HEK293 (cell line): ENCODE data around the gene TAF10.

Experiments
- CTCF ChIP-seq: fragments of 450-650 bp; formaldehyde crosslinking; IDR thresholded peaks from 2 replicates; pipeline ENCODE4 v1.5.1; 2016; ENCODE audit warnings: missing biosample characterization, missing genetic modification characterization
- GLIS2 ChIP-seq: fragments of 450-650 bp; formaldehyde crosslinking; IDR thresholded peaks from 2 replicates; pipeline ENCODE4 v1.5.1; 2016; ENCODE audit warnings: missing biosample characterization, missing genetic modification characterization
- KLF10 ChIP-seq: fragments of 450-650 bp; IDR thresholded peaks from 2 replicates; pipeline ENCODE4 v1.5.1; 2018; ENCODE audit warnings: missing biosample characterization, mild to moderate bottlenecking, missing genetic modification characterization
- KLF17 ChIP-seq: fragments of 450-650 bp; formaldehyde crosslinking; IDR thresholded peaks from 2 replicates; pipeline ENCODE4 v1.5.1; 2016; ENCODE audit warnings: missing biosample characterization, missing genetic modification characterization
- KLF8 ChIP-seq: fragments of 450-650 bp; formaldehyde crosslinking; IDR thresholded peaks from 2 replicates; pipeline ENCODE4 v1.5.1; 2016; ENCODE audit warnings: missing biosample characterization, missing genetic modification characterization
- KLF9 ChIP-seq: fragments of 450-650 bp; formaldehyde crosslinking; IDR thresholded peaks from 2 replicates; pipeline ENCODE4 v1.5.1; 2016; ENCODE audit warnings: missing biosample characterization, missing genetic modification characterization, low read depth
- PATZ1 ChIP-seq: fragments of 450-650 bp; formaldehyde crosslinking; IDR thresholded peaks from 2 replicates; pipeline ENCODE4 v1.5.1; 2016; ENCODE audit warnings: missing biosample characterization, missing genetic modification characterization
- SP3 ChIP-seq: fragments of 450-650 bp; formaldehyde crosslinking; IDR thresholded peaks from 2 replicates; pipeline ENCODE4 v1.5.1; 2016; ENCODE audit warnings: missing biosample characterization, missing genetic modification characterization
- TRIM28 ChIP-seq: IDR thresholded peaks from 2 replicates; pipeline ENCODE4 v1.6.1; 2011; ENCODE audit warnings: low read length, control low read depth, borderline replicate concordance
- ZBTB11 ChIP-seq: fragments of 450-650 bp; formaldehyde crosslinking; conservative IDR thresholded peaks from 2 replicates; pipeline ENCODE4 v1.5.1; 2016; ENCODE audit warnings: low read depth, missing biosample characterization, missing genetic modification characterization
- ZBTB17 ChIP-seq: fragments of 450-650 bp; formaldehyde crosslinking; IDR thresholded peaks from 2 replicates; pipeline ENCODE4 v1.5.1; 2016; ENCODE audit warnings: missing biosample characterization, missing genetic modification characterization
- ZBTB20 ChIP-seq: fragments of 450-650 bp; formaldehyde crosslinking; IDR thresholded peaks from 2 replicates; pipeline ENCODE4 v1.5.1; 2016; ENCODE audit warnings: missing biosample characterization, missing genetic modification characterization
- ZBTB8A ChIP-seq: fragments of 450-650 bp; formaldehyde crosslinking; IDR thresholded peaks from 2 replicates; pipeline ENCODE4 v1.5.1; 2016; ENCODE audit warnings: missing biosample characterization, missing genetic modification characterization
- ZEB2 ChIP-seq: fragments of 450-650 bp; formaldehyde crosslinking; IDR thresholded peaks from 2 replicates; pipeline ENCODE4 v1.5.1; 2016; ENCODE audit warnings: missing biosample characterization, missing genetic modification characterization
- ZFP37 ChIP-seq: fragments of 450-650 bp; formaldehyde crosslinking; IDR thresholded peaks from 2 replicates; pipeline ENCODE4 v1.5.1; 2016; ENCODE audit warnings: missing biosample characterization, missing genetic modification characterization
- ZNF274 ChIP-seq, 2 experiments: fragments of 200-500 bp in 1 of 2; fragments of 450-650 bp in 1 of 2; sonication (Bioruptor generic) in 1 of 2; formaldehyde crosslinking in 1 of 2; IDR thresholded peaks; 2 replicates each; pipeline versions ENCODE4 v1.5.1 to v1.6.1; 2014 to 2016; ENCODE audit warnings: borderline replicate concordance in 1 of 2, inconsistent platforms in 1 of 2, low read length in 1 of 2, missing biosample characterization in 1 of 2, missing genetic modification characterization in 1 of 2
- ZNF341 ChIP-seq: fragments of 450-650 bp; formaldehyde crosslinking; IDR thresholded peaks from 2 replicates; pipeline ENCODE4; 2016; ENCODE audit warnings: low read depth, missing biosample characterization, missing genetic modification characterization
- ZNF362 ChIP-seq: fragments of 450-650 bp; formaldehyde crosslinking; IDR thresholded peaks from 2 replicates; pipeline ENCODE4 v1.5.1; 2016; ENCODE audit warnings: missing biosample characterization, missing genetic modification characterization
- ZNF398 ChIP-seq: fragments of 450-650 bp; formaldehyde crosslinking; IDR thresholded peaks from 2 replicates; pipeline ENCODE4 v1.5.1; 2017; ENCODE audit warnings: missing biosample characterization, missing genetic modification characterization
- ZNF555 ChIP-seq: fragments of 450-650 bp; formaldehyde crosslinking; conservative IDR thresholded peaks from 2 replicates; pipeline ENCODE4 v1.5.1; 2017; ENCODE audit warnings: missing biosample characterization, mild to moderate bottlenecking, missing genetic modification characterization, inconsistent platforms
- ZNF629 ChIP-seq: fragments of 450-650 bp; formaldehyde crosslinking; IDR thresholded peaks from 2 replicates; pipeline ENCODE4 v1.5.1; 2017; ENCODE audit warnings: missing biosample characterization, missing genetic modification characterization
- ZNF639 ChIP-seq: fragments of 450-650 bp; formaldehyde crosslinking; IDR thresholded peaks from 2 replicates; pipeline ENCODE4 v1.5.1; 2016; ENCODE audit warnings: missing biosample characterization, missing genetic modification characterization
- ZNF76 ChIP-seq: fragments of 450-650 bp; formaldehyde crosslinking; IDR thresholded peaks from 2 replicates; pipeline ENCODE4; 2016; ENCODE audit warnings: low read depth, missing biosample characterization, missing genetic modification characterization, borderline replicate concordance
- ZNF843 ChIP-seq: fragments of 450-650 bp; formaldehyde crosslinking; IDR thresholded peaks from 2 replicates; pipeline ENCODE4 v1.5.1; 2016; ENCODE audit warnings: missing biosample characterization, missing genetic modification characterization
- ZSCAN30 ChIP-seq: fragments of 450-650 bp; IDR thresholded peaks from 2 replicates; pipeline ENCODE4 v1.5.1; 2018; ENCODE audit warnings: missing biosample characterization, mild to moderate bottlenecking, missing genetic modification characterization, moderate library complexity

TAF10 gene

DNA sequence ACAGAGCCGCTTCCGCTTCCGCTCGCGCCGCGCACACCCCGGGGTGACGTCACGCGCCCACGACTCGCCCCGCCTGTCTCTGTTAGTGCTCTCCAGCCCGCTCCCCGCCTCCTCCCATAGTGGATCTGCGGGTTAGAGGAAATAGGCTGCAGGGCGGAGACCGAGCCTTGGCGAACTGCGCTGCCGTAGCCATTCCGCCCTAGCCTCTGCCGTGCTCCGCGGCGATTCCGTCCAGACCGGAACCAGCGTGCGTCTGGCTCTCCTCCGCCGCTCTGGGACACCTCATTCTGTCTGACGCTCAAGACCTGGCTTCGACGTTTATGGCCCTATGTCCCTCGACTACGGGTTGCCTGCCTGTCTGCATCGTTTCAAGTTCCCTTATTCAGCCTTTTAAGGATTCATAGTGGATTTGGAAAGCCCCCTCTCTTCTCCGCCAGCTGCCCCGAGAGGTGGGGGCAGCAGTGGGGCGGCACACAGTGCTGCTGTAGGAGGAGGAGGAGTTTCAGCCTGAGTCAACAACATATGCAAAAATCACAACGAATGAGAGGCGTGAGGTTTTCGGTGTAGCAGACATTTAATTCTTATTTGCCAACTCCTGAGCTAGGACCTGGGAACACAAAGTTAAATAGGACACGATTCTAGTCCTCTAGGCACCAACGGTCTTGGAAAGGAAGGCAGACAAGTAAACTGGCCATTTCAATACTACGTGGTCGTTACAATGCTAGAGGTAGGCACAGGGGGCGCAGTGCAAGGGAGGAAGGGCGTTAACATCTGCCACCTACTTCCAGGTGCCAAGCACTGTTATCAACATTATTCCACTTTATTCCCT lies at the start of gene TAF10 (continued):
- TF ChIP-seq ZBTB20 (tag by site-specific recombination) = peak; percentile 76; the same call in 1 of the 2 replicates
- peak; percentile 93 for TF ChIP-seq ZNF341
- peak; percentile 45 for TF ChIP-seq ZBTB8A
- peak; percentile 47; the same call in 1 of the 2 replicates for TF ChIP-seq TRIM28
- TF ChIP-seq ZFP37 (tag by site-specific recombination) = peak; percentile 80
- no peak for TF ChIP-seq ZNF274 (IDR thresholded peaks at IDR 0.05; ENCODE audit: low read length)
- TF ChIP-seq ZNF274 (tag by site-specific recombination; IDR thresholded peaks at IDR 0.05; ENCODE audit: borderline replicate concordance) = no peak
- peak; percentile 43; the same call in 1 of the 2 replicates for TF ChIP-seq KLF10
- peak; percentile 68 for TF ChIP-seq SP3
- TF ChIP-seq PATZ1 (tag by site-specific recombination) = peak; percentile 77; the same call in 1 of the 2 replicates
- TF ChIP-seq ZNF362 (tag by site-specific recombination) = no peak
- peak; percentile 88 for TF ChIP-seq ZBTB11 (tag by site-specific recombination)
- no peak for TF ChIP-seq ZNF639 (tag by site-specific recombination)
- TF ChIP-seq ZNF76 (tag by site-specific recombination) = peak; percentile 41; the same call in 1 of the 2 replicates
- peak; percentile 54 for TF ChIP-seq GLIS2 (tag by site-specific recombination)
- 0 out of 2 replicates have a peak, but pooled peaks have one; percentile 18 for TF ChIP-seq ZSCAN30
- TF ChIP-seq ZNF555 (tag by site-specific recombination) = no peak
- TF ChIP-seq KLF9 = peak; percentile 36
- peak; percentile 35; the same call in 1 of the 2 replicates for TF ChIP-seq KLF17 (tag by site-specific recombination)
- TF ChIP-seq ZNF843 (tag by site-specific recombination) = 0 out of 2 replicates have a peak, but pooled peaks have one; percentile 31
- TF ChIP-seq ZNF629 (tag by site-specific recombination) = peak; percentile 97
- peak; percentile 98 for TF ChIP-seq ZBTB17 (tag by site-specific recombination)
- peak; percentile 78 for TF ChIP-seq KLF8
- TF ChIP-seq ZEB2 (tag by site-specific recombination) = peak; percentile 69
- TF ChIP-seq CTCF (tag by site-specific recombination) = peak; percentile 76
- peak; percentile 20; the same call in 1 of the 2 replicates for TF ChIP-seq ZNF398
